GM12878 (cell line): ENCODE results near the gene NUAK2. TPM values are rescaled to one million over a fixed set of nuclear protein-coding genes. Genes with fewer than 3 reads are reported as not detected.

ENCODE experiments used
- ATAC-seq: fragments of 200-7000 bp; cut with Tn5 transposase; 3 replicates; pipeline ENCODE4 v1.9.1; 2020; ENCODE audit warnings: mild to moderate bottlenecking, moderate library complexity
- BruUV-seq: library from RNA; stranded (reverse); fragments of 400-500 nt; replicated peaks from 2 replicates; lab custom pipeline; 2021; lab: Mats Ljungman, UMichigan
- CTCF ChIA-PET: fragments of 300-600 bp; sonication (Branson Sonifier 250); formaldehyde crosslinking; extraction: SDS; loops from one replicate; lab custom pipeline; 2021; ENCODE audit warnings: inconsistent platforms; lab: Yijun Ruan, JAX
- POLR2A ChIA-PET: fragments of 350-600 bp; formaldehyde crosslinking; extraction: SDS; loops from one replicate; lab custom pipeline; 2021; ENCODE audit warnings: inconsistent platforms; lab: Charles Lee
- RAD21 ChIA-PET: fragments of 300-600 bp; sonication (Branson Sonifier 250); formaldehyde crosslinking; loops from one replicate; lab custom pipeline; 2023; ENCODE audit warnings: antibody characterized with exemption; ENCODE audit not compliant: unreplicated experiment; lab: Charles Lee
- SMC1A ChIA-PET: fragments of 300-600 bp; sonication (Branson Sonifier 250); formaldehyde crosslinking; loops from one replicate; lab custom pipeline; 2023; ENCODE audit not compliant: unreplicated experiment, uncharacterized antibody; lab: Charles Lee
- DNase-seq: peaks from one replicate; pipeline ENCODE4 v3.0.0-alpha.2; 2011; ENCODE audit warnings: low read depth, low spot score
- FAIRE-seq: peaks from 3 replicates; lab custom pipeline; 2011; peaks lifted over from hg19 to GRCh38; lab: Jason Lieb, UNC
- H2AFZ ChIP-seq: 2 replicates; pipeline ENCODE4 v1.6.0; 2011; ENCODE audit warnings: low read depth, low read length, control low read depth; ENCODE audit not compliant: control insufficient read depth
- H3K27ac ChIP-seq: 2 replicates; pipeline ENCODE4 v1.5.1; 2011; ENCODE audit warnings: control low read depth; ENCODE audit not compliant: control insufficient read depth, insufficient read depth
- H3K27me3 ChIP-seq, 2 experiments: replicated peaks in 1 of 2; 2 replicates each; pipeline versions ENCODE4 v1.6.0 to v1.6.1; 2011; ENCODE audit warnings: low read length in 1 of 2; ENCODE audit not compliant: control insufficient read depth in 2 of 2, insufficient read depth in 2 of 2
- H3K36me3 ChIP-seq, 2 experiments: 2 replicates each; pipeline ENCODE4 v1.5.1; 2011; ENCODE audit warnings: low read length in 1 of 2; ENCODE audit not compliant: control insufficient read depth in 2 of 2, insufficient read depth in 2 of 2
- H3K4me1 ChIP-seq: 2 replicates; pipeline ENCODE4 v1.6.1; 2011; ENCODE audit warnings: mild to moderate bottlenecking, low read length, moderate library complexity, mixed read lengths; ENCODE audit not compliant: control insufficient read depth, insufficient read depth
- H3K4me2 ChIP-seq: 2 replicates; pipeline ENCODE4 v1.6.0; 2011; ENCODE audit warnings: control low read depth; ENCODE audit not compliant: control insufficient read depth, insufficient read depth
- H3K4me3 ChIP-seq: fragments of 200-600 bp; sonication (generic); 2 replicates; pipeline ENCODE4 v1.5.1; 2016
- H3K79me2 ChIP-seq: 2 replicates; pipeline ENCODE4 v1.6.0; 2011; ENCODE audit warnings: low read length; ENCODE audit not compliant: control insufficient read depth, insufficient read depth
- H3K9ac ChIP-seq: 2 replicates; pipeline ENCODE4 v1.8.0; 2011; ENCODE audit warnings: low read length, control low read depth, mixed read lengths; ENCODE audit not compliant: control insufficient read depth, insufficient read depth
- H3K9me3 ChIP-seq: replicated peaks from 3 replicates; pipeline ENCODE4 v1.5.1; 2011; ENCODE audit warnings: mild to moderate bottlenecking, low read length; ENCODE audit not compliant: control insufficient read depth, insufficient read depth
- H4K20me1 ChIP-seq: 2 replicates; pipeline ENCODE4 v1.6.0; 2011; ENCODE audit not compliant: control insufficient read depth, insufficient read depth
- EGR1 ChIP-seq, 2 experiments: IDR thresholded peaks; 1 replicate in 1 of 2; 2 replicates in 1 of 2; pipeline ENCODE4 v1.6.1; 2011 to 2012; ENCODE audit warnings: low read depth in 2 of 2, low read length in 2 of 2, borderline replicate concordance in 1 of 2, mild to moderate bottlenecking in 1 of 2, moderate library complexity in 1 of 2
- IRF5 ChIP-seq: fragments of 450-650 bp; IDR thresholded peaks from 2 replicates; pipeline ENCODE4 v1.6.1; 2017; ENCODE audit warnings: borderline replicate concordance
- MEF2A ChIP-seq: IDR thresholded peaks from 2 replicates; pipeline ENCODE4 v1.6.1; 2011; ENCODE audit warnings: low read depth, mild to moderate bottlenecking, low read length, moderate library complexity; ENCODE audit not compliant: insufficient read depth
- MYB ChIP-seq: fragments of 150-350 bp; IDR thresholded peaks from 2 replicates; pipeline ENCODE4 v1.6.1; 2014; ENCODE audit warnings: mild to moderate bottlenecking, low read depth, low read length, borderline replicate concordance
- NFYB ChIP-seq: IDR thresholded peaks from 2 replicates; pipeline ENCODE4 v1.6.1; 2011; ENCODE audit warnings: low read depth, mild to moderate bottlenecking, low read length, improper control_type of control experiment, moderate library complexity; ENCODE audit not compliant: insufficient read depth
- RELA ChIP-seq: fragments of 450-650 bp; IDR thresholded peaks from 2 replicates; pipeline ENCODE4 v1.8.0; 2014; ENCODE audit warnings: borderline replicate concordance; ENCODE audit not compliant: partially characterized antibody
- ZZZ3 ChIP-seq: IDR thresholded peaks from 2 replicates; pipeline ENCODE4 v1.6.1; 2011; ENCODE audit warnings: low read depth; ENCODE audit not compliant: control insufficient read depth, insufficient read length
- WGBS: methylation state at CpG from one replicate; pipeline ENCODE4 v1.1.6; 2016; ENCODE audit warnings: low lambda C conversion rate; ENCODE audit not compliant: insufficient replicate concordance, insufficient coverage; ENCODE audit errors: missing lambda C conversion rate; 5-methylcytosine and 5-hydroxymethylcytosine counted together
- in situ Hi-C: fragments of 300-500 bp; cut with MboI; formaldehyde crosslinking; loops from 9 replicates; pipeline ENCODE4 v1.14.3; 2018; ENCODE audit warnings: mixed read lengths
- intact Hi-C: fragments of 100-400 bp; cut with micrococcal nuclease; formaldehyde crosslinking; loops from one replicate; pipeline ENCODE4 v1.14.2; 2022; ENCODE audit not compliant: unreplicated experiment
- polyA plus RNA-seq, 11 experiments: library from polyadenylated mRNA; depleted of rRNA in 4 of 11; unstranded in 6 of 11; stranded (reverse) in 5 of 11; fragments of >200 nt; fragmentation: Nextera tagmentation in 4 of 11; fragmentation: Illumina TruSeq in 1 of 11; extraction: Ambion mirVana in 4 of 11; extraction: Trizol in 1 of 11; gene quantifications; 1 replicate in 1 of 11; 2 replicates in 10 of 11; pipeline versions ENCODE4 v1.2.1 to v1.2.3, GENCODE V29; 2011 to 2016; ENCODE audit warnings: inconsistent platforms in 2 of 11, missing spikeins in 2 of 11, low read depth in 1 of 11
- total RNA-seq, 4 experiments: library from RNA; depleted of rRNA in 3 of 4; stranded (reverse); fragments of >200 nt in 3 of 4; fragmentation: Illumina TruSeq in 1 of 4; extraction: Trizol in 1 of 4; gene quantifications; 2 replicates each; pipeline versions ENCODE4 v1.2.1 to v1.2.3, GENCODE V29; 2013 to 2021
- TF ChIP-seq, protein P1 (sequence below): fragments of 450-650 bp; IDR thresholded peaks from 2 replicates; pipeline ENCODE4 v1.6.1; 2018; ENCODE audit warnings: mild to moderate bottlenecking, low read depth, moderate library complexity; ENCODE audit not compliant: partially characterized antibody
- TF ChIP-seq, protein P2 (sequence below): IDR thresholded peaks from 2 replicates; pipeline ENCODE4 v1.6.1; 2012; ENCODE audit warnings: mild to moderate bottlenecking, low read depth, low read length
- TF ChIP-seq, protein P3 (sequence below): fragments of 450-650 bp; IDR thresholded peaks from 2 replicates; pipeline ENCODE4 v1.6.1; 2017; ENCODE audit warnings: mild to moderate bottlenecking, low read depth, inconsistent platforms; ENCODE audit not compliant: poor library complexity, severe bottlenecking

Gene NUAK2
- total and polyA plus RNA-seq, 10 of the 15 experiments (the other 5 are each of a cell fraction or from before 2014, with no cell fraction given), result 0.27 to 3.0 (median 1.2) TPM

GRCh38 chr1:205332015-205332791, 10.7 kb upstream of the NUAK2 start:
- Histone ChIP-seq H2AFZ (no peak overlapping the region), H3K9ac (no peak overlapping the region)
- SMC1A ChIA-PET, result interaction anchor here (0.6 to 35.1 kb wide), 9 partner anchors 10 to 524 kb away, joined by 3 to 1445 read pairs (median 3); no protein-coding TSS in a partner anchor
- no peak for TF ChIP-seq RELA
- TF ChIP-seq, protein P1, sequence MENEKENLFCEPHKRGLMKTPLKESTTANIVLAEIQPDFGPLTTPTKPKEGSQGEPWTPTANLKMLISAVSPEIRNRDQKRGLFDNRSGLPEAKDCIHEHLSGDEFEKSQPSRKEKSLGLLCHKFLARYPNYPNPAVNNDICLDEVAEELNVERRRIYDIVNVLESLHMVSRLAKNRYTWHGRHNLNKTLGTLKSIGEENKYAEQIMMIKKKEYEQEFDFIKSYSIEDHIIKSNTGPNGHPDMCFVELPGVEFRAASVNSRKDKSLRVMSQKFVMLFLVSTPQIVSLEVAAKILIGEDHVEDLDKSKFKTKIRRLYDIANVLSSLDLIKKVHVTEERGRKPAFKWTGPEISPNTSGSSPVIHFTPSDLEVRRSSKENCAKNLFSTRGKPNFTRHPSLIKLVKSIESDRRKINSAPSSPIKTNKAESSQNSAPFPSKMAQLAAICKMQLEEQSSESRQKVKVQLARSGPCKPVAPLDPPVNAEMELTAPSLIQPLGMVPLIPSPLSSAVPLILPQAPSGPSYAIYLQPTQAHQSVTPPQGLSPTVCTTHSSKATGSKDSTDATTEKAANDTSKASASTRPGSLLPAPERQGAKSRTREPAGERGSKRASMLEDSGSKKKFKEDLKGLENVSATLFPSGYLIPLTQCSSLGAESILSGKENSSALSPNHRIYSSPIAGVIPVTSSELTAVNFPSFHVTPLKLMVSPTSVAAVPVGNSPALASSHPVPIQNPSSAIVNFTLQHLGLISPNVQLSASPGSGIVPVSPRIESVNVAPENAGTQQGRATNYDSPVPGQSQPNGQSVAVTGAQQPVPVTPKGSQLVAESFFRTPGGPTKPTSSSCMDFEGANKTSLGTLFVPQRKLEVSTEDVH, result no peak
- TF ChIP-seq, protein P2, sequence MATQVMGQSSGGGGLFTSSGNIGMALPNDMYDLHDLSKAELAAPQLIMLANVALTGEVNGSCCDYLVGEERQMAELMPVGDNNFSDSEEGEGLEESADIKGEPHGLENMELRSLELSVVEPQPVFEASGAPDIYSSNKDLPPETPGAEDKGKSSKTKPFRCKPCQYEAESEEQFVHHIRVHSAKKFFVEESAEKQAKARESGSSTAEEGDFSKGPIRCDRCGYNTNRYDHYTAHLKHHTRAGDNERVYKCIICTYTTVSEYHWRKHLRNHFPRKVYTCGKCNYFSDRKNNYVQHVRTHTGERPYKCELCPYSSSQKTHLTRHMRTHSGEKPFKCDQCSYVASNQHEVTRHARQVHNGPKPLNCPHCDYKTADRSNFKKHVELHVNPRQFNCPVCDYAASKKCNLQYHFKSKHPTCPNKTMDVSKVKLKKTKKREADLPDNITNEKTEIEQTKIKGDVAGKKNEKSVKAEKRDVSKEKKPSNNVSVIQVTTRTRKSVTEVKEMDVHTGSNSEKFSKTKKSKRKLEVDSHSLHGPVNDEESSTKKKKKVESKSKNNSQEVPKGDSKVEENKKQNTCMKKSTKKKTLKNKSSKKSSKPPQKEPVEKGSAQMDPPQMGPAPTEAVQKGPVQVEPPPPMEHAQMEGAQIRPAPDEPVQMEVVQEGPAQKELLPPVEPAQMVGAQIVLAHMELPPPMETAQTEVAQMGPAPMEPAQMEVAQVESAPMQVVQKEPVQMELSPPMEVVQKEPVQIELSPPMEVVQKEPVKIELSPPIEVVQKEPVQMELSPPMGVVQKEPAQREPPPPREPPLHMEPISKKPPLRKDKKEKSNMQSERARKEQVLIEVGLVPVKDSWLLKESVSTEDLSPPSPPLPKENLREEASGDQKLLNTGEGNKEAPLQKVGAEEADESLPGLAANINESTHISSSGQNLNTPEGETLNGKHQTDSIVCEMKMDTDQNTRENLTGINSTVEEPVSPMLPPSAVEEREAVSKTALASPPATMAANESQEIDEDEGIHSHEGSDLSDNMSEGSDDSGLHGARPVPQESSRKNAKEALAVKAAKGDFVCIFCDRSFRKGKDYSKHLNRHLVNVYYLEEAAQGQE, result no peak
- TF ChIP-seq IRF5, result no peak
- no peak for TF ChIP-seq MEF2A
- TF ChIP-seq, protein P3, sequence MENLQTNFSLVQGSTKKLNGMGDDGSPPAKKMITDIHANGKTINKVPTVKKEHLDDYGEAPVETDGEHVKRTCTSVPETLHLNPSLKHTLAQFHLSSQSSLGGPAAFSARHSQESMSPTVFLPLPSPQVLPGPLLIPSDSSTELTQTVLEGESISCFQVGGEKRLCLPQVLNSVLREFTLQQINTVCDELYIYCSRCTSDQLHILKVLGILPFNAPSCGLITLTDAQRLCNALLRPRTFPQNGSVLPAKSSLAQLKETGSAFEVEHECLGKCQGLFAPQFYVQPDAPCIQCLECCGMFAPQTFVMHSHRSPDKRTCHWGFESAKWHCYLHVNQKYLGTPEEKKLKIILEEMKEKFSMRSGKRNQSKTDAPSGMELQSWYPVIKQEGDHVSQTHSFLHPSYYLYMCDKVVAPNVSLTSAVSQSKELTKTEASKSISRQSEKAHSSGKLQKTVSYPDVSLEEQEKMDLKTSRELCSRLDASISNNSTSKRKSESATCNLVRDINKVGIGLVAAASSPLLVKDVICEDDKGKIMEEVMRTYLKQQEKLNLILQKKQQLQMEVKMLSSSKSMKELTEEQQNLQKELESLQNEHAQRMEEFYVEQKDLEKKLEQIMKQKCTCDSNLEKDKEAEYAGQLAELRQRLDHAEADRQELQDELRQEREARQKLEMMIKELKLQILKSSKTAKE, result no peak
- TF ChIP-seq ZZZ3, result no peak
- TF ChIP-seq MYB, result no peak
- TF ChIP-seq NFYB, result no peak
- TF ChIP-seq EGR1 (IDR thresholded peaks at IDR 0.05; ENCODE audit: borderline replicate concordance in 1 of 2, low read depth in 2 of 2, low read length in 2 of 2), result no peak
- TF ChIP-seq, all 136 proteins: peak for 0
- Histone ChIP-seq H3K4me2 (no peak overlapping the region), H3K36me3 (no peaks in the 10 kb centered on the region), H4K20me1 (no peaks in the 10 kb centered on the region; the same call in 1 of the 2 replicates), H3K9me3 (no peaks in the 10 kb centered on the region), H3K4me1 (no peaks in the 10 kb centered on the region), H3K4me3 (no peak overlapping the region), H3K79me2 (no peaks in the 10 kb centered on the region), H3K27me3 (peaks cover 5 to 13% of the 10 kb centered on the region in 2 experiments), H3K27ac (no peak overlapping the region)
- ChIA-PET CTCF (interaction anchor here (0.6 to 59.5 kb wide), 12 partner anchors 8 to 192 kb away, joined by 3 to 2333 read pairs (median 5); no protein-coding TSS in a partner anchor), RAD21 (interaction anchor here (1.1 to 23.9 kb wide), 3 partner anchors 58 to 192 kb away, joined by 6 to 892 read pairs (median 8); no protein-coding TSS in a partner anchor), POLR2A (interaction anchor here (0.6 kb wide), 1 partner anchor 97 kb away, joined by 3 read pairs; no protein-coding TSS in a partner anchor)
- WGBS, result 41% methylated on average over 11 of the region's 11 CpGs
- BruUV-seq, result no TSS peak
- DNase-seq (no peak), FAIRE-seq (no peak), ATAC-seq (no peak)
- in situ Hi-C loops, result no loop called here
- intact Hi-C loops, result loop anchor here (10.0 kb wide), 1 partner anchor 357 kb away; no protein-coding TSS in a partner anchor
